IMR-90 (cell line): ENCODE data around the gene SLIT3. TPM values are rescaled to one million over a fixed set of nuclear protein-coding genes. Genes with fewer than 3 reads are reported as not detected.

Source experiments
- ATAC-seq: fragments of 200-7000 bp; cut with Tn5 transposase; 2 replicates; pipeline ENCODE4 v1.9.1; 2020; ENCODE audit warnings: low read depth, mild to moderate bottlenecking, moderate library complexity
- BruUV-seq: library from RNA; stranded (reverse); fragments of 400-500 nt; replicated peaks from 2 replicates; lab custom pipeline; 2021; lab: Mats Ljungman, UMichigan
- CTCF ChIA-PET: fragments of 300-600 bp; formaldehyde crosslinking; extraction: SDS; loops from one replicate; lab custom pipeline; 2021; ENCODE audit warnings: antibody characterized with exemption; lab: Yijun Ruan, JAX
- POLR2A ChIA-PET: fragments of 300-600 bp; sonication (Branson Sonifier 250); formaldehyde crosslinking; loops from one replicate; lab custom pipeline; 2022; ENCODE audit warnings: antibody characterized with exemption; ENCODE audit not compliant: unreplicated experiment; lab: Charles Lee
- DNase-seq: peaks from one replicate; pipeline ENCODE4 v3.0.0; 2013
- H2AFZ ChIP-seq: replicated peaks from 2 replicates; pipeline ENCODE3; 2013; ENCODE audit warnings: low read length, mild to moderate bottlenecking; ENCODE audit not compliant: poor library complexity
- H2AK5ac ChIP-seq: 2 replicates; pipeline ENCODE4 v1.6.1; 2013; ENCODE audit warnings: low read depth, low read length, inconsistent platforms
- H2AK9ac ChIP-seq: replicated peaks from 2 replicates; pipeline ENCODE3; 2013; ENCODE audit warnings: mild to moderate bottlenecking, low read depth, low read length, moderate library complexity; ENCODE audit not compliant: poor library complexity
- H2BK120ac ChIP-seq: 2 replicates; pipeline ENCODE4 v1.6.1; 2013; ENCODE audit warnings: low read depth, low read length, inconsistent platforms
- H2BK15ac ChIP-seq: 3 replicates; pipeline ENCODE4 v1.6.1; 2013; ENCODE audit warnings: low read depth, low read length, inconsistent platforms
- H2BK20ac ChIP-seq: 2 replicates; pipeline ENCODE4 v1.6.1; 2013; ENCODE audit warnings: low read depth, mild to moderate bottlenecking, inconsistent platforms, low read length, moderate library complexity
- H2BK5ac ChIP-seq: 2 replicates; pipeline ENCODE4 v1.6.1; 2013; ENCODE audit warnings: mild to moderate bottlenecking, low read depth, low read length, inconsistent platforms; ENCODE audit not compliant: poor library complexity, severe bottlenecking
- H3K14ac ChIP-seq: replicated peaks from 2 replicates; pipeline ENCODE4 v1.6.1; 2013; ENCODE audit warnings: low read depth, low read length, inconsistent platforms
- H3K18ac ChIP-seq: 2 replicates; pipeline ENCODE4 v1.6.1; 2013; ENCODE audit warnings: low read depth, low read length, control low read depth
- H3K23ac ChIP-seq: 2 replicates; pipeline ENCODE4 v1.6.1; 2013; ENCODE audit warnings: low read depth, low read length, inconsistent platforms
- H3K27ac ChIP-seq: 2 replicates; pipeline ENCODE4 v1.5.1; 2013; ENCODE audit warnings: mild to moderate bottlenecking, control low read depth, low read length; ENCODE audit not compliant: insufficient read depth
- H3K27me3 ChIP-seq: 2 replicates; pipeline ENCODE4 v1.6.1; 2013; ENCODE audit warnings: low read length; ENCODE audit not compliant: control insufficient read depth, insufficient read depth
- H3K36me3 ChIP-seq: 2 replicates; pipeline ENCODE4 v1.6.1; 2013; ENCODE audit warnings: low read length, mixed read lengths; ENCODE audit not compliant: control insufficient read depth, insufficient read depth
- H3K4ac ChIP-seq: 2 replicates; pipeline ENCODE4 v1.6.1; 2013; ENCODE audit warnings: low read depth, low read length, inconsistent platforms
- H3K4me1 ChIP-seq: 2 replicates; pipeline ENCODE4 v1.6.1; 2013; ENCODE audit warnings: low read length, mixed read lengths; ENCODE audit not compliant: control insufficient read depth, insufficient read depth
- H3K4me2 ChIP-seq: 2 replicates; pipeline ENCODE4 v1.6.1; 2013; ENCODE audit warnings: low read depth, mild to moderate bottlenecking, control low read depth, low read length, moderate library complexity
- H3K4me3 ChIP-seq: 2 replicates; pipeline ENCODE4 v1.5.1; 2013; ENCODE audit warnings: low read depth, mild to moderate bottlenecking, control low read depth, low read length, moderate library complexity; ENCODE audit not compliant: insufficient read depth
- H3K56ac ChIP-seq: 2 replicates; pipeline ENCODE4 v1.6.1; 2013; ENCODE audit warnings: low read length, inconsistent platforms; ENCODE audit not compliant: insufficient read depth; ENCODE audit errors: extremely low read depth
- H3K79me1 ChIP-seq, 2 experiments: 2 replicates each; pipeline ENCODE4 v1.6.1; 2013; ENCODE audit warnings: low read length in 2 of 2, inconsistent platforms in 1 of 2, low read depth in 1 of 2
- H3K9ac ChIP-seq: 2 replicates; pipeline ENCODE4 v1.6.1; 2013; ENCODE audit warnings: low read depth, low read length, control low read depth
- H3K9me1 ChIP-seq: 2 replicates; pipeline ENCODE4 v1.6.1; 2013; ENCODE audit warnings: low read length, inconsistent platforms; ENCODE audit not compliant: insufficient read depth
- H3K9me3 ChIP-seq: 2 replicates; pipeline ENCODE4 v1.6.1; 2013; ENCODE audit warnings: low read length; ENCODE audit not compliant: control insufficient read depth, insufficient read depth
- H4K20me1 ChIP-seq: 2 replicates; pipeline ENCODE4 v1.6.1; 2013; ENCODE audit warnings: low read length, inconsistent platforms; ENCODE audit not compliant: insufficient read depth
- H4K5ac ChIP-seq: 2 replicates; pipeline ENCODE4 v1.6.1; 2013; ENCODE audit warnings: mild to moderate bottlenecking, low read depth, low read length, control low read depth
- H4K8ac ChIP-seq, 2 experiments: 2 replicates each; pipeline ENCODE4 v1.6.1; 2013; ENCODE audit warnings: low read depth in 2 of 2, low read length in 2 of 2, control low read depth in 1 of 2, inconsistent platforms in 1 of 2
- H4K91ac ChIP-seq: 2 replicates; pipeline ENCODE4 v1.6.1; 2013; ENCODE audit warnings: low read depth, low read length, inconsistent platforms; ENCODE audit not compliant: insufficient read depth
- BHLHE40 ChIP-seq: fragments of 150-350 bp; IDR thresholded peaks from 2 replicates; pipeline ENCODE4 v1.6.1; 2016; ENCODE audit warnings: mild to moderate bottlenecking, low read depth, low read length
- CEBPB ChIP-seq: IDR thresholded peaks from 2 replicates; pipeline ENCODE4 v1.6.1; 2012; ENCODE audit warnings: low read depth, low read length, improper control_type of control experiment
- CHD1 ChIP-seq: IDR thresholded peaks from 2 replicates; pipeline ENCODE4 v1.6.1; 2012; ENCODE audit warnings: low read depth, low read length, improper control_type of control experiment
- CTCF ChIP-seq: conservative IDR thresholded peaks from 2 replicates; pipeline ENCODE4 v1.5.1; 2012; ENCODE audit warnings: mild to moderate bottlenecking, low read depth, low read length, improper control_type of control experiment
- ELK1 ChIP-seq: fragments of 150-350 bp; IDR thresholded peaks from 2 replicates; pipeline ENCODE4 v1.6.1; 2016; ENCODE audit warnings: low read depth, mild to moderate bottlenecking, low read length, moderate library complexity, borderline replicate concordance
- FOS ChIP-seq: fragments of 150-350 bp; IDR thresholded peaks from 2 replicates; pipeline ENCODE4 v1.6.1; 2016; ENCODE audit warnings: low read depth, low read length
- MAFK ChIP-seq: IDR thresholded peaks from 2 replicates; pipeline ENCODE4 v1.6.1; 2012; ENCODE audit warnings: low read depth, low read length, improper control_type of control experiment
- MAZ ChIP-seq: IDR thresholded peaks from 2 replicates; pipeline ENCODE4 v1.6.1; 2012; ENCODE audit warnings: low read depth, mild to moderate bottlenecking, low read length, improper control_type of control experiment, moderate library complexity, borderline replicate concordance
- MXI1 ChIP-seq: IDR thresholded peaks from 2 replicates; pipeline ENCODE4 v1.6.1; 2012; ENCODE audit warnings: low read depth, mild to moderate bottlenecking, low read length, moderate library complexity, borderline replicate concordance
- NFE2L2 ChIP-seq: fragments of 150-350 bp; IDR thresholded peaks from 2 replicates; pipeline ENCODE4 v1.6.1; 2016; ENCODE audit warnings: low read depth, mild to moderate bottlenecking, low read length
- POLR2A ChIP-seq: IDR thresholded peaks from 2 replicates; pipeline ENCODE4 v1.6.1; 2012; ENCODE audit warnings: mild to moderate bottlenecking, low read depth, low read length
- RAD21 ChIP-seq: IDR thresholded peaks from 2 replicates; pipeline ENCODE4 v1.6.1; 2012; ENCODE audit warnings: low read length, improper control_type of control experiment
- RCOR1 ChIP-seq: IDR thresholded peaks from 2 replicates; pipeline ENCODE4 v1.6.1; 2012; ENCODE audit warnings: mild to moderate bottlenecking, low read length, improper control_type of control experiment; ENCODE audit not compliant: insufficient replicate concordance
- RFX5 ChIP-seq: IDR thresholded peaks from 2 replicates; pipeline ENCODE4 v1.8.0; 2012; ENCODE audit warnings: low read depth, mild to moderate bottlenecking, low read length, moderate library complexity
- SMC3 ChIP-seq: fragments of 150-350 bp; IDR thresholded peaks from 2 replicates; pipeline ENCODE4 v1.6.1; 2016; ENCODE audit warnings: low read depth, mild to moderate bottlenecking, antibody characterized with exemption, low read length, moderate library complexity
- USF2 ChIP-seq: fragments of 150-350 bp; IDR thresholded peaks from 2 replicates; pipeline ENCODE4 v1.6.1; 2017; ENCODE audit warnings: mild to moderate bottlenecking, antibody characterized with exemption, low read length, low read depth
- WGBS, 2 experiments: methylation state at CpG; one replicate each; pipeline versions ENCODE4 v1.1.5 to v1.1.7; 2013; ENCODE audit warnings: missing lambda C conversion rate in 2 of 2; ENCODE audit not compliant: insufficient read length in 1 of 2; ENCODE audit errors: extremely low coverage in 2 of 2; 5-methylcytosine and 5-hydroxymethylcytosine counted together
- dilution Hi-C: fragments of 300-500 bp; cut with HindIII; formaldehyde crosslinking; loops from one replicate; pipeline ENCODE4 v1.14.3; 2018; ENCODE audit warnings: low sequenced_read_pairs; ENCODE audit not compliant: unreplicated experiment
- in situ Hi-C: fragments of 300-500 bp; cut with MboI; formaldehyde crosslinking; loops from 3 replicates; pipeline ENCODE4 v1.14.3; 2019; ENCODE audit warnings: low sequenced_read_pairs, inconsistent platforms, mixed read lengths
- intact Hi-C: fragments of 100-400 bp; cut with micrococcal nuclease; formaldehyde crosslinking; loops from 2 replicates; pipeline ENCODE4 v1.10.0; 2022
- polyA plus RNA-seq, 3 experiments: library from polyadenylated mRNA; depleted of rRNA; stranded (reverse); fragments of >200 nt; gene quantifications; 2 replicates each; pipeline ENCODE4 v1.2.3, GENCODE V29; 2012; ENCODE audit warnings: low replicate concordance in 1 of 3
- total RNA-seq: library from RNA; depleted of rRNA; stranded (reverse); fragments of >200 nt; gene quantifications from 2 replicates; pipeline ENCODE4 v1.2.3, GENCODE V29; 2012

Gene SLIT3
- total and polyA plus RNA-seq, 2 of the 4 experiments (the other 2 are of a cell fraction): 0.18 to 0.50 TPM

- Histone ChIP-seq H3K27ac (no peak overlapping the region), H4K5ac (no peak overlapping the region), H3K9me1 (no peaks in the 10 kb centered on the region), H4K91ac (no peak overlapping the region), H2AK9ac (no peak overlapping the region), H3K36me3 (no peaks in the 10 kb centered on the region), H3K79me1 (no peaks in the 10 kb centered on the region), H3K4me2 (no peak overlapping the region), H2BK20ac (no peak overlapping the region), H3K4me3 (no peak overlapping the region), H3K4me1 (no peaks in the 10 kb centered on the region), H4K8ac (no peak overlapping the region), H2AFZ (no peak overlapping the region), H2AK5ac (no peak overlapping the region), H2BK15ac (no peak overlapping the region), H2BK120ac (no peak overlapping the region), H3K27me3 (no peaks in the 10 kb centered on the region), H2BK5ac (no peak overlapping the region), H4K20me1 (no peaks in the 10 kb centered on the region), H3K23ac (no peak overlapping the region), H3K18ac (no peak overlapping the region), H3K9ac (no peak overlapping the region), H3K14ac (no peak overlapping the region), H3K9me3 (no peaks in the 10 kb centered on the region), H3K56ac (no peak overlapping the region), H3K4ac (no peak overlapping the region)
- CTCF ChIA-PET: no interaction called here
- no TSS peak for BruUV-seq
- no peak for ATAC-seq
- dilution Hi-C loops: no loop called here
- WGBS, 2 experiments: 74% methylated on average over 3 of the region's 9 CpGs; no CpG with 5 or more reads in 1 of the 2 experiments
- intact Hi-C loops: no loop called here
- in situ Hi-C loops: no loop called here
- DNase-seq: no peak
- POLR2A ChIA-PET: no interaction called here
- TF ChIP-seq MXI1 (no peak), CEBPB (no peak), CTCF (no peak), ELK1 (no peak), RFX5 (no peak), FOS (no peak), NFE2L2 (no peak), MAZ (no peak), USF2 (no peak), POLR2A (no peak), RAD21 (no peak), RCOR1 (no peak), CHD1 (no peak), MAFK (no peak), SMC3 (no peak), BHLHE40 (no peak)
These were observed 430.0 kb downstream of the SLIT3 start for GRCh38 chr5:168870910-168871309.
